HG02642 (cell line): ENCODE measurements around the gene APOBEC3H.
A peak's percentile ranks its signal among the peaks of the same experiment; 100 is the strongest.

ENCODE experiments used
- ATAC-seq: cut with Tn5 transposase; IDR thresholded peaks from one replicate; pipeline ENCODE4 v1.9.1; 2021; ENCODE audit warnings: mild to moderate bottlenecking; ENCODE audit not compliant: unreplicated experiment, poor library complexity

The APOBEC3H gene

DNA sequence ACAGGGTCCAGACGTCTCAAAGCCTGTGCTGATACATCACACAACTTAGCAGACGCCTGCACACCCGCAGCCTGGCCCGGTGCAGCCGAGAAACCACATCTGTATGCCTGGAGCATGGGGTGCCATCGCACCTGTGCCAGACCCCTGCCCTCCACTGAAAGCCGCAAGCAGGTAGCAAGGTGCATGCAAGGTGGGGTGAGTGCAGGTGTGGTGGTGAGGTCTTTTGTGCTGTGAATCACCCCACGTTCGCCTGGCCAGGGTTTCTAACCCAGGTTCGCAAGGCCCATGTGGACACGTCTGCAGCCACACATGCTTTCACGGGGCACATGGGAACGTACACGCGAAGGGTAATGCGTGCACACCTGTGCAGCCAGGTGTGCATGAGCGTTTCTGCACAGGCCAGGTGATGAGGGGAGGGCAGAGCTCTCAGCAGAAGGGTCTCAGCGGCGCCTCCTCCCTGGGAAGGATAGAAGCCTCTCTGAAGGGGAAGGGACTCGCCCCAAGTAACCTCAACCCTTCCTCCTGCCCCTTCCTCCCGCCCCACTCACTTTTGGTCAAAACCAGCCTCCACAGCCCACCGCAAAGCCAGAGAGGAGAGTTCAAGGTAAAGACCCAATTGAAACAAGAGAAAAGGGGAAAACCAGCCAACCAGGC lies 36.0 kb downstream of the APOBEC3H start:
- no peak for ATAC-seq

GRCh38 chr22:39133871-39134270 lies 36.8 kb downstream of the APOBEC3H start:
- no peak for ATAC-seq

DNA sequence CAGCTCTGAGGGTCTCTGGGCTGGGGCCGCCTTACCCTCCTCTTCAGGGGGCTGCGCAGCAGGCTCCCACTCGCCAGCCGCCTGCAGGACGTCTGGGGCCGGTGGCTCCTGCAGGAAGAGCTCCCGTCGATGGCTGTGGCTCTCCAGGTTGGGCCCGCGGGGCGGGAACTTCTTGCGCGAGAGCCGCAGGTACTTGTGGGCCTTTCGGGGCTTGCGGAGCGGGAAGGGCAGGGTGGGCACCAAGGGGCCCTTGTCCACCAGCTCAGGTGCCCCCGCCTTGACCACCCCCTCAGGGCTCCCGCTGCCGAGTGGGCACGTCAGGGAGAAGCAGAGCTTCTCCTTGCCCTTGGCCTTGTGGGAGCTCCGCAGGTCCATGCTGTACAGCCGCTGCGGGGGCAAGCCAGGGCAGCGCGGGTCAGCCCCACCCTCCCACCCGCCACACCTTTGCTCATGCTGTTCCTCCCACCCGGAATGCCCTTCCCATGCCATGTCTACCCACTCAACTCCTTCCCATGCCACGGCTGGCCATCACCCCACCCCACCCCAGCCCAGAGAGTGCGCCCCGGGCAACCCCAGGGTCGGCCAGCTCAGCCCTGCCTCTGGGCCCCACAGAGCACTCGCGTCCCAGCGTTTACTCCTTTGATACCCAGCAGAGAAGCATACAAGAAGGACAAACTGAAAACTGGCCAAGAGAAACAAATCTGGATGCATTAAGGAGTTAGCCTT lies 37.5 kb downstream of the APOBEC3H start:
- ATAC-seq, result no peak

- no peak for ATAC-seq
These were observed 38.2 kb downstream of the APOBEC3H start for GRCh38 chr22:39135092-39135896.

DNA sequence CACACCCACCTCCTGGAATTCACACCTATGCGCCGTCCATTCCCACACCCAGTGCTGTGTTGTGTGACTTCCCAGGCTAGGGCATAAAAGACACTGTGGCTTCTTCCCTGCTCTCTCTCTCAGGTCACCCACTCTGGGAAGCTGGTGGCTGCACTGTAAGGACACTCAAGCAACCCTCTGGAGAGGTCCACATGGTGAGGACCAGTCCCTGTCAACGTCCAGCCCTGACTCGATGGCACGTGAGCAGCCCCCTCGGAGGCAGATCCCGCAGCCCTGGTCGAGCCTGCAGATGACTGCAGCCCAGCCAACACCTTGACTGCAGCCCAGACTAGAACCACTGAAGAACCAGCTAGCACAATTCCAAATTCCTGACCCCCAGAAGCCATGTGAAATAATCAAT lies 39.3 kb downstream of the APOBEC3H start:
- ATAC-seq, result no peak

- no peak for ATAC-seq
These were observed 41.4 kb downstream of the APOBEC3H start for GRCh38 chr22:39138357-39138997.

- ATAC-seq, result no peak
These were observed 42.9 kb downstream of the APOBEC3H start for GRCh38 chr22:39139933-39140332.

GRCh38 chr22:39142088-39142680 lies 45.1 kb downstream of the APOBEC3H start:
- no peak for ATAC-seq

- peak; percentile 30 for ATAC-seq
These were observed 47.2 kb downstream of the APOBEC3H start for GRCh38 chr22:39144101-39144767.

DNA sequence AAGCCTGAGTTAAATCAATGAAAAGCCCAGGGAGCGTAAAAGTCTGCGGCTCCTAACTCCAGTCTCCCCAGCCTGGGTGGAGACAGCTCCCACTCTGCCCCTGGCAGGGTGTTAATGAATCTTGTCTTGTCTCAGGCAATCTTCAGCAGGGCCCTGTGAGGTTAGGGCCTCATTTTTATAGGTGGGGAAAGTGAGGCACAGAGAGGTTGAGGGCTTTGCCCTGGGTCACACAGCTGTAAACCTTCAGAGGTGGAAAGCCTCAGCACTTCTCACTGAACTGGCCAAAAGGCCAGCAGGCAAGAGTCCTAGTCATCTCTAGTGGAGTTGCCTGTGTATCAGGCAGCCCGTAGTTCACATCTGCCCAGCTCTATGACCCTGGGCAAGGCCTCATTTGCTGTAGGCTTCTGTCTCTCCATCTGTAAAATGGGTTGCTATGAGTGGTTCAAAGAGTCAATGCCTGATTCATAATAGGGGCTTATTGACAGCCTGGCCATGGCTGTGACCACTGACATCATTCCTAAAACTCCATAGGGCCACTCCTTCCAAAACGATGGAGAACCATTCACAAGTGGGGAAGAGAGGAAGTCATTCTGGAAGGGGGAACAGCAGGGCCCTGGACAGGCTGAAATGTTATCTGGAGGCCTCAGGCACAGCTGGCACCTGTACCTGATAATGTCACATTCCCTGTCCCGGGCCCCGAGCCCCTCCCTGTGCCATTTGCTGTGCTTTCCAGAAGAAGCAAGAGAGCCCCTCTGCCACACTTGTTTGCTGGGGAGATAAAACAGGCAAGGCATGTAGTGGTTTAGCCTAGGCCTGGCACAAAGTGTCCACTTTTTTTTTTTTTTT lies 49.4 kb downstream of the APOBEC3H start:
- no peak for ATAC-seq

GRCh38 chr22:39147335-39148025 lies 50.4 kb downstream of the APOBEC3H start:
- ATAC-seq, result no peak

DNA sequence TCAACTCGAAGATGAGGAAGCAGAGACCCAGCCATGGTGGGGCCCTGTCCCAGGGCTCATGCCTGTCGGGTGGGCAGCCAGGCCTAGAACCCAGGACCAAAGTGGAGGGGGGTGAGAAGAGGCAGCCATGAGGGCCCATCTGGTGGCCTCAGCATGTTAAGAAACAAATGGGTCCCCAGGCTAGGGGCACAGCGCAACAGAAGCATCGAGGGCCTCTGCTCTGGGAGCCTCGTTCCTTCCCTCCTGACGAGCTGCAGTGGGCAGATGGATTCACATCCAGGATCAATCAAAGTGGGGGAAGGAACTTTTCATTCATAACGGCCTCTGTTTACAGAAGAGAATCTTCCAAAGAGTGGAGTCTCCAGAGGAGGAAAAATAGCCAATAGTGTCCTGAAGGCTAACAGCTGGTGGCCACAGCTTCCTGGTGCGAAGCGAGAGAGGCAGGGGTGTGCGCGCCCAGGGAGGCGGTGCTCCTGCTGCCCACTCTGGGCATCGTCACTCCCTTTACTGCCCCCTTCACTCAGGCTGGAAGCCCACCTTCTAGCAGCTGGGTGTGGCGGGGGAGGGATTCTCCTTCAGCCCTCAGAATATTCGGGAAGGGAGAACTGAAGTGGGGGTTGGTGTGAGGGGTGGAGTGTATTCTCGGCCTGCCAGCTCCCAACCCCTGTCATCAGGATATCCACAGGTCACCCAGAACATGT lies 51.1 kb downstream of the APOBEC3H start:
- no peak for ATAC-seq

DNA sequence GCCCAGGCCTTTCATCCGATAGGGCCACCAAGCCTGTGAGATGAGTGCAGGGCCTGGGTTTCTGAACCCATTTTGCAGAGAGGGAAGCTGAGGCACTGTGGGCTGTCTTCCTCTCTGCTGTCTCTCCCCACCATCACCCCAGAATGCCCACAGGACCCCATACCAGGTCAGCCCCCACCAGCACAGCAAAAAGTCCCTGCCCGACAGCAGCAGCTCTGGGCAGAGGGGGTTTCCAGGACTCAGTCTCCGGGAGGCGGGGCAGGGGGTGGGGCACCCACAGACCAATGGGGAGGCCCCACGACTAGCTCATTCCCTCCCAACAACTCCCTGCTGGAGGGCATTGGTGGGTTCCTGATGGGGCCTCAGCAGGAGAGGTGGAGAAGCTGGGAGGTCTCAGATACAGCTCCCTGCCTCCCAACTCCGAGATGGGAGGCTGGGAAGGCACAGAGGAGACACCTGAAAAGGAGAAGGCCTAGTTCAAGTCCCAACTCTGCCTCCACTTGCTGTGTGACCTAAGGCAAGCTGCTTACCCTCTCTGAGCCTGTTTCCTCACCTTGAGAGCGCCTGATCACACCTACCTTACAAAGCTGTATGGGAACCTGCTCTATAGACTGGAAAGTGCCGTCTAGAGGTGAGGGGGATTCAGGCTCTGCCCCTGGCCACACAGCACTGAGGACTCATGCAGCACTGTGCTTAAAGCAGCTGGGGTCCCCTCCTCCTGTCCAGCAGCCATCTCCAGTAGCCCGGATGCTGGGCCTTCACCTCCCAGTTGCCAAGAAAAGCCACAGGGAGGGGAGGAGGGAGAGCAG lies 51.9 kb downstream of the APOBEC3H start:
- no peak for ATAC-seq

DNA sequence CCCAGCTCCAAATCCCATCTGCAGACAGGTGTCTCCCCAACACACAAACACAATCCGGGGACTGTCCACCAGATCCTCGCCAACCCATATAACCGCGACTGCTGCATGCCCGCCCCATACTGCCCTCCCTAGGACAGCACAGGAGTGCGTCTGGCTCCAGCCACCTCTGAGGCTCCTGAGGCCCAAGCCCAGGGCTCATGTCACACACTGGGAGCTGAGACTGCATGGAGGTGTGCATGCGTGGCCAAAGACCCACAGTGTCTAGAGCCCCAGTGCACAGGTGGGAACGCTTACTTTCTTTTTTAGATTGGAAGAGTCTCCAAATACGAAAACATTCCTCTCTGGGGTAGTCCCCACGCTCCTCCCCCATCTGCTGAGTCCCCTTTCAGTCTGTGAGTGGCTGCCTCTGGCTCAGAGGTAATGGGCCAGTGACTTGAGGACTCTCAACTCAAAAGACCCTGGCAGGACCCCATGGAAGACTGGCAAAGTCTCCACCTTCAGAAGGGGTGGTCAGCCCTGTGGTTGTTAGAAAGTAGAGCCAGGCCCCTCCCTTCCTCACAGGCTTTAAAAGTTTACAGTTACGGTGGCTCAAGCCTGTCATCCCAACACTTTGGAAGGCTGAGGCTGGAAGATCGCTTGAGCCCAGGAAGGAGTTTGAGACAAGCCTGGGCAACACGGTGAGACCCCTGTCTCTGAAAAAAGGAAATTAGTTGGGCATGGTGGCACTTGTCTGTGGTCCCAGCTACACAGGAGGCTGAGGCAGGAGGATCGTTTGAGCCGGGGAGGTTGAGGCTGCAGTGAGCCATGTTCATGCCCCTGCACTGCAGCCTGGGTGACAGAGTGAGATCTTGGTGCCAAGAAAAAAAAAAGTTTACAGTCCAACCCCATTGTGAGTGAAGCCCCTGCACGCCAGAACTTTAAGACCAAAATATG lies 53.1 kb downstream of the APOBEC3H start:
- no peak for ATAC-seq

DNA sequence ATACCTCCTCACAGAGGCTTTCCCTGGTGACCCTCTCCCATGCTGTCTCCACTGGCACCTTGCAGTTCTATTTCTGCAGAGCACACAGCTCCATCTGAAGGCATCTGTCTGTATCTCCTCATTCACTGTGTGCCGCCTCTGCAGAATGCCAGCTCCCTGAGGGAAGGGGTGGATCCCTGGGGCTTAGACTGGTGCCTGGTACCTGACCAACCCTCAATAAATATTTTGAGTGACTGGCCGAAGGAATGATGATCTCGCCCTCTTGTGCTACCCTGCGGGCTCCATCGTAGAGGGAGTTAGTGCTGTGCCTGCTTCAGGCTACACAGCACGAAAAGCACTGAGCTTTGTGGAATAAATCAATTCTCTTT lies 53.8 kb downstream of the APOBEC3H start:
- no peak for ATAC-seq
